ENCODE results near the gene PIGB.

DNA sequence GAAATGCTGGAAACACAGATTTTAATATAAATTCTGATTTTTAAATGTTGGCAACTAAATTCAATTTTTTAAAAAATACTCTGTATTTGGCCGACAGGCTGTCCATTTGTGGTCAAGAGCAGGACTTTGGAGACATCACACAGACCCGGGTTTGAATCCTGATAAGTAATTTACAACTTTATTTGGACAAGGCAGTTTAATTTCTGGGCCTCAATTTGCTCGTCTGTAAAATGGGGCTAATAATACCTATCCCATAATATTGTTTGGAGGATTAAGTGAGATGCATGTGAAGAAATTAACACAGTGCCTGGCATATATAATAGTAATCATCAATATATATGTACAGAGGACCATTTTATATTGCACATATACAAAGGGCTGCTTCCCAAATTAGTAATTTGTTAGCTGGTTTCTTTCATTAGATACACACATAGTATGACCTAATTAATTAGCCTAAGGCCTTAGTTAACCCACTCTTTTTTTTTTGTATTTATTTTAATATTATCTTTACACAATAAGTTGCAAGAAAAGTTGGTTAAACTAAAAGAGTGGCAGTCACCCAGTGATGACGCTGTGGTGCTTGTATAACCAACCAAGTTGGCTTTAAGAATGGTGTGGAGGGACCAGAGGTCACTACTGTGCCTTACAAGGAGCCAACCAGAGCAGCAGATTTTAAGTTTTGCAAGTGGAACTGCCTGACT, 665 bp downstream of the PIGB start:
- TF ChIP-seq ARNTL (CRISPR knock-in tag; IDR thresholded peaks at IDR 0.05; ENCODE audit: borderline replicate concordance, low read depth) (no peak), SNAI2 (CRISPR knock-in tag; IDR thresholded peaks at IDR 0.05) (no peak), CREB5 (CRISPR knock-in tag; IDR thresholded peaks at IDR 0.05; ENCODE audit: low read depth) (no peak), ISL1 (CRISPR knock-in tag; IDR thresholded peaks at IDR 0.05) (no peak), TSHZ2 (CRISPR knock-in tag; IDR thresholded peaks at IDR 0.05) (no peak), PATZ1 (CRISPR knock-in tag; IDR thresholded peaks at IDR 0.05; ENCODE audit: borderline replicate concordance) (no peak)
- TF ChIP-seq, protein P1, sequence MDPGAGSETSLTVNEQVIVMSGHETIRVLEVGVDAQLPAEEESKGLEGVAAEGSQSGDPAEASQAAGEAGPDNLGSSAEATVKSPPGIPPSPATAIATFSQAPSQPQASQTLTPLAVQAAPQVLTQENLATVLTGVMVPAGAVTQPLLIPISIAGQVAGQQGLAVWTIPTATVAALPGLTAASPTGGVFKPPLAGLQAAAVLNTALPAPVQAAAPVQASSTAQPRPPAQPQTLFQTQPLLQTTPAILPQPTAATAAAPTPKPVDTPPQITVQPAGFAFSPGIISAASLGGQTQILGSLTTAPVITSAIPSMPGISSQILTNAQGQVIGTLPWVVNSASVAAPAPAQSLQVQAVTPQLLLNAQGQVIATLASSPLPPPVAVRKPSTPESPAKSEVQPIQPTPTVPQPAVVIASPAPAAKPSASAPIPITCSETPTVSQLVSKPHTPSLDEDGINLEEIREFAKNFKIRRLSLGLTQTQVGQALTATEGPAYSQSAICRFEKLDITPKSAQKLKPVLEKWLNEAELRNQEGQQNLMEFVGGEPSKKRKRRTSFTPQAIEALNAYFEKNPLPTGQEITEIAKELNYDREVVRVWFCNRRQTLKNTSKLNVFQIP (CRISPR knock-in tag; IDR thresholded peaks at IDR 0.05; ENCODE audit: borderline replicate concordance, low read depth) = no peak

Measured in SK-N-SH treated with all-trans-retinoic acid at 6 μM for 48 hours (cell line).